GM21515 (cell line): ENCODE measurements around the gene PTBP1.

Source experiments
- ATAC-seq: cut with Tn5 transposase; IDR thresholded peaks from one replicate; pipeline ENCODE4 v1.9.1; 2021; ENCODE audit not compliant: unreplicated experiment

PTBP1 gene

GRCh38 chr19:772063-772462 is 25.2 kb upstream of the PTBP1 start:
- no peak for ATAC-seq

- ATAC-seq: no peak
Observed at GRCh38 chr19:772730-773436, 24.4 kb upstream of the PTBP1 start.

GRCh38 chr19:776549-776948 is 20.7 kb upstream of the PTBP1 start:
- ATAC-seq: no peak

GRCh38 chr19:778910-779653 is 18.2 kb upstream of the PTBP1 start:
- ATAC-seq: no peak

GRCh38 chr19:780935-781334 is 16.3 kb upstream of the PTBP1 start:
- no peak for ATAC-seq

- no peak for ATAC-seq
Observed at GRCh38 chr19:781800-782184, 15.5 kb upstream of the PTBP1 start.

GRCh38 chr19:782185-782877 is 14.9 kb upstream of the PTBP1 start:
- ATAC-seq: no peak

GRCh38 chr19:782878-783668 is 14.2 kb upstream of the PTBP1 start:
- no peak for ATAC-seq

- no peak for ATAC-seq
Observed at GRCh38 chr19:784541-784940, 12.7 kb upstream of the PTBP1 start.

- ATAC-seq: no peak
Observed at GRCh38 chr19:787536-787935, 9.7 kb upstream of the PTBP1 start.

- no peak for ATAC-seq
Observed at GRCh38 chr19:788686-788982, 8.6 kb upstream of the PTBP1 start.

- no peak for ATAC-seq
Observed at GRCh38 chr19:788983-789700, 8.1 kb upstream of the PTBP1 start.

GRCh38 chr19:789701-790060 is 7.6 kb upstream of the PTBP1 start:
- no peak for ATAC-seq

GRCh38 chr19:791007-791566 is 6.2 kb upstream of the PTBP1 start:
- no peak for ATAC-seq

- ATAC-seq: no peak
Observed at GRCh38 chr19:791567-792305, 5.5 kb upstream of the PTBP1 start.

GRCh38 chr19:792306-792885 is 4.9 kb upstream of the PTBP1 start:
- no peak for ATAC-seq

GRCh38 chr19:793806-794205 is 3.4 kb upstream of the PTBP1 start:
- no peak for ATAC-seq

- ATAC-seq: no peak
Observed at GRCh38 chr19:795073-795611, 2.1 kb upstream of the PTBP1 start.
